ENCODE results near the gene IFITM2.
"Not testable (repeated sequence)": the region's sequence is repeated elsewhere in the genome, so short reads cannot be mapped to it uniquely, and the experiment has no call there.

GRCh38 chr11:311013-311748 lies 3.6 kb downstream of the IFITM2 start:
- TF ChIP-seq POLR2A, CTCF (IDR thresholded peaks at IDR 0.05): not testable (repeated sequence)

Measured in uterus (tissue), 2 donors.